Stimulated activated CD8-positive, alpha-beta memory T cell treated with anti-CD3 and anti-CD28 coated beads, Interleukin-7, amount 100 ng/mL, for 24 hours (primary cell): ENCODE data around the gene NFKB1.
"Not testable (repeated sequence)": the region's sequence is repeated elsewhere in the genome, so short reads cannot be mapped to it uniquely, and the experiment has no call there.

Experiments used
- DNase-seq: peaks from one replicate; pipeline ENCODE4 v3.0.0-alpha.2; 2020; ENCODE audit warnings: low read depth

Gene NFKB1

DNA sequence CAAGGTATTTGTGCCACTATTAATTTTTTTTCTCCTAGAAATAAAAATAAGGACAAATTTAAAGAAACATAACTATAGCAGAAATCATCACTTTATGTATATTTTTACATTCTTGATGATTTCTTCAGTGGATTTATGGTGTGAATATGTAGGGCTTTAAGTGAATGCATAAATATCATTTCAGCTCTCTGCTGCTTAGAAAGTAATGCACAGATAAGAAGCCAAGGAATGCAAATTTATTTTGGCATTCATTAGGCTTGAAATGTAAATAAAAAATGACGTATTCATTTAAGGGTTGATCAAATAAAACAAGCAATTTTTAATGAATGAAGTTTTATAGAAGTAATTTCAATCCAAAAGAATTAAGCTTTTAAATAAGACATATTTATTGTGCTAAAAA lies 66.3 kb downstream of the NFKB1 start:
- no peak for DNase-seq

DNA sequence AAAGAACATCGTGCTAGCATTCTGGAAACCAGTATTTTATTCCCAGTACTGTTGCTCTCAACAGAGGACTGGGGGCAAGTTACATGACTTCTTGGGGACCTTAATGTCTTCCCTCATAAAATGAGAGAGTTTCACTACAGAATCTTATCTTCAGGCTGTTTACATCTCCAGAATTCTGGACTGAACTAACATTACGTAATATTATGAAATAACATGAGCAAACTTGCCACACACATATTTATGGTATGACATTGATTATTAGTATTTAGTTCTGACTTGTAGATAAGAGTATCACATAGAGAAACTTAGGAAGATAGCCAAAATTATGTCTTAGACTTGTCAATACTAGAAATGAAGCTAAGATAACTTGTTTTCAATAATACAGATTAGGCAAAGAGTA lies 68.0 kb downstream of the NFKB1 start:
- no peak for DNase-seq

DNA sequence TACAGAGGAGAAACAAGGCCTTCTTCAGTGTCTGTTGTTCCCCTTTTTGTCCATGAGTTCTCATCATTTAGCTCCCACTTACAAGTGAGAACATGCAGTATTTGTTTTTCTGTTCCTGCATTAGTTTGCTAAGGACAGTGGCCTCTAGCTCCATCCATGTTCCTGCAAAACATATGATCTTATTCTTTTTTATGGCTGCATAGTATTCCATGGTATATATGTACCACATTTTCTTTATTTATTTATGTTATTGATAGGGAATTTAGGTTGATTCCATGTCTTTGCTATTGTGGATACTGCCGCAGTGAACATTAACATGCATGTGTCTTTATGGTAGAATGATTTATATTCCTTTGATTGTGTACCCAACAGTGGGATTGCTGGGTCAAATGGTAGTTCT lies 69.1 kb downstream of the NFKB1 start:
- not testable (repeated sequence) for DNase-seq

DNA sequence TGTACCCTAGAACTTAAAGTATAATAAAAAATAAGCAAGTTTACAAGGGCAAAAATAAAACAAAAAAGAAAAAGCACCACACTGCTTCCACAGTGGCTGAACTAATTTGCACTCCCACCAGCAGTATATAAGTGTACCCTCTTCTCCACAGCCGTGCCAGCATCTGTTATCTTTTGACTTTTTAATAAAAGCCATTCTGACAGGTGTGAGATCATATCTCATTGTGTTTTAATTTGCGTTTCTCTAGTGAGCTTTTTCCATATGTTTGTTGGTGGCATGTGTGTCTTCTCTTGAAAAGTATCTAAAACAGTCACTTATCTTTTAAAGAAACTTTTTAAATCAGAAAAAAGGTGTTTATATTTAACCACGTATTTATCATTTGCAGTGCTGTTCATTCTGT lies 71.3 kb downstream of the NFKB1 start:
- no peak for DNase-seq

DNA sequence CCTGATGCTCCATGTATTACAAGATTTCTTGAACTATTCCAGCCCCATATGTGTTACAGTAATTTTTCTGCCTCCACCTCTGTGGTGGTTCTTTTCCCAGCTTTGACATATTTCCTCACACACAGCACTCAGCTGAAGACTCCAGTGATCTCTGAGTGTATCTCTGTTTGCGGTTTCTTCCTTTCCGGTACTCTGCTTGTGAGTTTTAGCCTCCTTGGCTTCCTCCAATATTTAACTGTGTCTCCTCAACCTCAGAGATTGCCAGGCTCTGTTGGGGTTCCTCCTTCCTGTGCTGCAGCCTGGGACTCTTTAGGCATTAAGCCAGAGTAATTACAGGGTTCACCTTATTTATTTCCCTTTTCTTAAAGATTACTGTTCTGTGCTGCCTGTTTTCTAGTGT lies 73.2 kb downstream of the NFKB1 start:
- no peak for DNase-seq

DNA sequence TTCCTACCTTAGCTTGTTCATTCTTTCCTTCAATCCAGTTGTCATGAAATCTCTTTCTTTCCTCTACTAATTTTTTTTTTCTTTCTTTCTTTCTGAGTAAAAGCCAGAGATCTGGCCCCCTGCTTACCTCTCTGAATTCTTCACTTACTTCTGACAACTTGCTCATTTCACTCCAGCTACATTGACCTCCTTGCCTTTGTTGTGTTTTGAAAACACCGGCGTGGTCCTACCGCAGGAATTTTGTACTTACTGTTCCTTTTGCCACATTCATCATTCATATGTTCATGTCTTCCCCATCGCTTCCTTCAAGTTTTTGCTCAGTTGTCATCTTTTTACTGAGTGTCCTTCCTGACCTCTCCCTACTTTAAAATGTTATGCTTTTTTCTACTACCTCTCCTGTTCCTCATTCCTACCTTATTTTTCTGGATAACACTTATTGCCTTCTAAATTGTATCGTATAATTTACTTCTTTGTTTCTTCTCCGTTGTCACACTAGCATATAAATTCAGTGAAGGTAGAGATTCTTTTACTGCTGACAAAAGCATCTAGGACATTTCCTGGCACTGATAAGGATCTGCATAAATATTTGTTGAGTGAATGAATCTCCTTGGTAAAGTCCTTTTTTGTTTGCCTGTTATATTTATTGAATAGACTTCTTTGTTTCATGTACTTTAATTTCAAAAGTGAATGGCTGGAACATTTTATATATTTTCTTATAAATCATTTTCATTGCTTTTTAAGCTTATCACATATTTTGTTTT lies 74.4 kb downstream of the NFKB1 start:
- DNase-seq: no peak

DNA sequence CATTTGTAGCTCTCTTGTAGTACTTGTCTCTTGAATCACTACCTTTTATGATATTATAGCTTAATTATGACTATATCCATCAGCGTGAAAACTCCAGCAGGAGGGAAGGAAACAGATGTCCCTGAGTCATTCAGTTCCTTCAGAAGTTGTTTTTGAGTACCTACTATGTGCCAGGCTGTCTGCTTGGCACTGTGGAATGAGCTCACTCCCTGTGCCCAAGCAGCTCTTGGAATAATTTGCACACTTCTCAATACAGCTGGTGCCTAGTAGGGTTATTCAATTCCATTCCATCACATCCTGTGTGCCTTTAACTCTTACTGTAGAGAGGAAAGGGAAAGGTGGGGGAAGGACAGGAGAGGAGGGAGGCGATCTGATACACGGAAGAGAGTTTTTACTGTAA lies 77.1 kb downstream of the NFKB1 start:
- DNase-seq: no peak

DNA sequence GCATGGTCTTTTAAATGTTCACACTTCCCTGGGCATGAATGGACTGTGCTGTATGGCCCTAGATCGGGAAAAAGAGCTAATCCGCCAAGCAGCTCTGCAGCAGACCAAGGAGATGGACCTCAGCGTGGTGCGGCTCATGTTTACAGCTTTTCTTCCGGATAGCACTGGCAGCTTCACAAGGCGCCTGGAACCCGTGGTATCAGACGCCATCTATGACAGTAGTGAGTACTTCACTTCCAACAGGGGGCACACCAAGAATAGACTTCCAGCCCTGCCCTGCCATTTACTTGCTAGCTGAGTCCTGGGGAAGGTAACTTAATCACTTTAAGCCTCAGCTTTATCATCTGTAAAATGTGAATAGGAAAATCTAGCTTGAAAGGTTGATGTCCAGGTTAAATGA lies 77.7 kb downstream of the NFKB1 start:
- DNase-seq: no peak

DNA sequence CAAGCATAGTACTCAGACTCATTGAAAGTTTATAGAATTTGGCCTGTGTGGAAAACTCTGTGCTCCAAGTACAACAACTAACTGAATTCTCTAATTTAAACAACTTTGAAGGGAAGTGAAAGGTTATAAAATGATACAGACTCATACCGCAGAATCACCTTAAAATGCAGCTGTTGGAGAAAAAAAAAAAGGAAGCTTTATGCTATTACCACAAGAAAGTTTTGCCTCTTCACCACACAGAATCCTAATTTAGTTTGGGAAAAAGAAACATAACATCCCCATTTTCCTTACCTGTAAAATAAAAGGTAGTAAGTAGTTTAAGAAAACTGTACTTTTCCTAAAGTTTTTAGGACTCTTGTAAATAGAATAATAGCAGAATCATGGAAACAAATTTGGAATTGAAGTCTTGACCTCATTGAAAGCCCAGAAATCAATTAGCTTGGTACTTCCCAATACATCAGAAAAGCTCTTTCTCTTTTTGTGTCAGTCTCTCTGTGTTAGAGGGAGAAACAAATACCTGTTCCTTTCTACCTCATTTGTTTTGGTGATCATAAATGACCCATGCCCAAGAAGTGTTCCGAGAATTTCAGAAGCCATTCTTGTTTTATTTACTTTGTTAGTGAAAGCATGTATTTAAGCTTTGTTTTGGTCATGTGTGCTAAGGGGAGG lies 78.8 kb downstream of the NFKB1 start:
- DNase-seq: no peak

DNA sequence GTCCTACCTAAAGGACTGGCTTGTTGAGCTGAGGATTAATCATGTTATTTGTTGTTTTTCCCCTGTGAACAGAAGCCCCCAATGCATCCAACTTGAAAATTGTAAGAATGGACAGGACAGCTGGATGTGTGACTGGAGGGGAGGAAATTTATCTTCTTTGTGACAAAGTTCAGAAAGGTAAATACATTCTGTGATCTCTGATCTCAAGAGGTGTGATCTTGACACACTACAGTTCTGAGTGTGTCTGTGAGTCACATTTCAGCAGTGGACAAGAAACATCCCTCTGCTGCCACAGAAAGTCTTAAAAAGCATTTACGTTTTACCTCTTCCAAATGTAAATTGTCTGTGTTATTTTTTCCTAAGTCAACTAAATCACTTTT lies 79.3 kb downstream of the NFKB1 start:
- no peak for DNase-seq

DNA sequence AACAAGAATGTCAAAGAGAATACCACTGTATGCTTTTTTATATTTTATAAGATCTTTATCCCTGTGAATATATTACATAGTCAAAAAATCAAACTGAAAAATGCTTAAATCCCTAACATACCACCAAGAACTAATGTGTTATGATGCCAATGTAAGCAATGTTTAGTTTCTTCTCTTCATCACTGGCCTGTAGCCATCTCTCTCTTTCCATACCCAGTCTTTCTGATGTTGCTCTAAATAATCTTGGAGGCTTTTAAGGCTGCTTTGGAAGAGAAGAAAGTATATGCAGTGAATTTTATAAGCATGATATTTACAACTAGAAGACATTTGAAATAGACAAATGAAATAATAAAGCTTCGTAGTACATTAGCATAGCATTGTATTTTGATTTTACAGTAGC lies 82.9 kb downstream of the NFKB1 start:
- DNase-seq: no peak

DNA sequence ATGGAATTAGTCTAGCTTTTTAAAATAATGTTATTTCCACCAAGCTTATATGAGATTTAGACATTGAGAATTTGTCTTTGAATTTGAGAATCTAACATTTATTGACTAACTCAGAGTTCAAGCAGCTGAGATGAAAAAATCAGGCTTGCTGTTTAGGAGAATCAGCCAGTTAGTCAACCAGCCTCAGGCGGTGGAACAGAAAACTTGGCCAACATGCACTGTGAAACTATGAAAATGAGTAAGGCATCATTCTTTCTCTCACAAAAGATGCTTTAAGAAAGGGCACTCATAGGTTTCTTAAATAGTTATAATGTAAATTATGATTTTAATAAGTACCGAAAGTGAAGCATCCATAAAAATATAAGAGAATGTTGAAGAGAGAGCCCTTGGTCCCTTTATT lies 84.2 kb downstream of the NFKB1 start:
- no peak for DNase-seq

DNA sequence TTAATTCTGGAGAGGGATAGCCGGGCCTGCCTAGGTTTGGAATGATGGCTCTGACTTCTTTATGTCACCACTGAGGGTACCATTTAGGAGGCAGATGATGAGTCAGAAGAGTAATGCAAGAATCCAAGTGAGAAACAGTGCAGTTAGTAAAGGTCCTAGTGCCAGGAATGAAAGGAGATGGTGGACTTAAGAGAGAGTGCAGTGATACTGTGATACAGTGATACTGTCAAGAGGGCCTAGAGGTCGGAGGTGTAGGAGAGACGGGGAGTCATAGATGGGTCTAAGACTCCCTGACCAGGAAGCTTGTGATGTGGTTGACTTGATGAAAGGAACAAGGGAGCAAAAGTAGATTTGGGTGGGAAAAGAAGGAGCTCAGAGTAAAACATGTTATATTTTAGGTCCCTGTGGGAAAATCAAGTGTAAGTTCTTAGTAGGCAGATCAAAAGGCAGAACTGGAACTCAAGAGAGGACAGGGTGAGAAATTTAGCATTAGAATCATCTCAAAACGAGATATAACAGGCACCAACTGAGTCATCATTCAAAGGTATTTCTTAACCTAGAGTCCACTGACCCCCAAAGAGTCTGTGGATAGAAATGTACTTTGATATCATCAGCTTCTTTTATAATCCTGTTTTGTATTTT lies 85.0 kb downstream of the NFKB1 start:
- DNase-seq: no peak

DNA sequence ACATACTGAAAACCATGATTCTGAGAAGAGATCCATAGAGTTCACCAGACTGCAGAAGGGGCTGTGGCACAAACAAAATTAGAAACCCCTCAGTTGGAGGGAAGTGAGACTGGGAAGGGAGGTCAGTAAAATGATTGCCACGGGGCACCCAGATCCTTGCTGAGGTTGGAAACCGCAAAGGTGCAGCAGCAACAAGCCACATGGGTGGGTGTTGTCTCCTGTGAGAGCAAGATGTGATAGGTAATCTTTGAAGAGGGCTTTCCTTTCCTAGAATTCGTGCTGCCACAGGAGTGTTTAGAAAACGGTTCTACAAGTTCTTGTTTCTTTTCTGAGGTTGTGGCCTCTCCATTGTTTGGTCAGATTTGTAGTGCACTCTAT lies 85.5 kb downstream of the NFKB1 start:
- no peak for DNase-seq

DNA sequence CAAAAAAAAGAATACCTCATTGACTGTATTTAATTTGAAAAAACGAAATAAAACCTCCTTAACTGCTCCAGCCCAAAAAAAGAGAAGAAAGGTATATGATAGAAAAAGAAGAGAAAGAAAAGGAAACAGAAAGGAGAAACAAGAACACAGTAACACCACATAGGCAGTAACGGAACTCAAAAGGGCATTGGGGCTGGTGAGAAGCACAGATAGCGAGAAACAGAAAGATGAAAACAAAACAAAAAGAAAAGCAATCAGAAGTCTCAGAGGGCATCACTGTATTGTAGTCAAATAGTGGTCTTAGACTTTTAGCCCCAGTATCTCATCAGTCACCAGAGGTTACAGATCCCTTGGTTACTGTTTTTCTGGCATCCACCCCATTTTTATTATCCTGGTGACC lies 88.6 kb downstream of the NFKB1 start:
- DNase-seq: no peak

DNA sequence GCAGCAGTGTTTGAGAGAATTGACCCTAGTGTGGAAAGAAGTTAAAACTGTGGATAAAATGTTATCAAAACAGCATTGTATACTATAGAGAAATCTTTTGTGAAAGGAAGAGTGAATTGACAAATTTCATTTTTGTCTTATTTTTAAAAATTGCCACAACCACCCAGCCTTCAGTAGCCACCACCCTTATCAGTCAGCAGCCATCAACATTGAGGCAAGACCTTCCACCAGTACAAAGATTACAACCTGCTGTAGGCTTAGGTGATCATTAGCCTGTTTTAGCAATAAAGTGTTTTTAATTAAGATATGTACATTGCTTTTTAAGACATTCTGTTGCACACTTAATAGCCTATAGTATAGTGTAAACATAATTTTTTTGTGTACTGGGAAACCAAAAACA lies 91.1 kb downstream of the NFKB1 start:
- no peak for DNase-seq

DNA sequence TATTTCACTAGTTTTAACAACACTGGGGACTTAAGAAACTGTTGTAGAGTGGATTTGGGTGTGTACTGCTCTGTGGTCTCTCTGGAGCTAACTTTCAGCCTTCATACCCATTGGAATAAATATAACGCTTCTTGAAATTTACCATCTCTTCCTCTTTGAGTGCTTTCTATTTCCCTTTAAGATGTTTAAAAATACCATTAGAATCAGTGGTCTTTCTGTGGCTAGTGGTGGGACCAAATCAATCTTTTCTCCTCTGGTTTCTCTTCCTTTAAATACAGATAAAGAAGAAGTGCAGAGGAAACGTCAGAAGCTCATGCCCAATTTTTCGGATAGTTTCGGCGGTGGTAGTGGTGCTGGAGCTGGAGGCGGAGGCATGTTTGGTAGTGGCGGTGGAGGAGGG lies 92.0 kb downstream of the NFKB1 start:
- no peak for DNase-seq

DNA sequence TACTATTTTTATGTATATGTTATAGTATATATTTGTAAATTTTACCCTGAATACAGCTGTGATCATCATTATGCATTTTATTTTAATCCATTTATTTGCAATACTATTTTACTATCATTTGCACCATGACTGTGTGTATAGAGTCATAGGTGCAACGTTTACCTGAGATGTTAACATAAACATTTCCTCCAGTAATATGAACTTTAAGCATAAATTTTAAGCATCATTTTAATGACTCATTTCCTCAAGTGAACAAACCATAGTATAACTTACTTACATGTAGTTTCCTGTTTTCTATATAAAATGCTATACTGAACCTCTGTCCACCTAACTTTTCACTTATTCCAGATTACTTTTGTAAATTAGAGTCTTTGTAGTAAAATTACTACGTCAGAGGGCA lies 92.8 kb downstream of the NFKB1 start:
- no peak for DNase-seq

DNA sequence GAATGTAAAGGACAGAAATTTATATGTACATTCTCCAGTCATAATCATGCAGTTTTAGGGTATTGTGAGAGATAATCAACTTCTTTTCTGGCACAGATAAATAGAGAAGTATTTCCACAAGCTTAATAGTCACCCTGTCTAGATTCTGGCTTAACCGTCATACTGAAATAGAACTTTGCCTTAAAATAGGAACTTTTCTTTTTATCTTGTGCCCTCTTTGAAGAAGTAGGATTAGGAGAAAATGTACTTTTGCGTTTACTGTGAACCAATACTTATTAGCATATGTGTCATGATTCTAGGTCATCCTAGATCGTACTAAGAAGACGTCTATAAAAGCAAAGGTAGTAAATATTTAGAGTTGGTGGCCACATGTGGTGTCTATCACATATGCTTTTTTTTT lies 95.4 kb downstream of the NFKB1 start:
- no peak for DNase-seq

DNA sequence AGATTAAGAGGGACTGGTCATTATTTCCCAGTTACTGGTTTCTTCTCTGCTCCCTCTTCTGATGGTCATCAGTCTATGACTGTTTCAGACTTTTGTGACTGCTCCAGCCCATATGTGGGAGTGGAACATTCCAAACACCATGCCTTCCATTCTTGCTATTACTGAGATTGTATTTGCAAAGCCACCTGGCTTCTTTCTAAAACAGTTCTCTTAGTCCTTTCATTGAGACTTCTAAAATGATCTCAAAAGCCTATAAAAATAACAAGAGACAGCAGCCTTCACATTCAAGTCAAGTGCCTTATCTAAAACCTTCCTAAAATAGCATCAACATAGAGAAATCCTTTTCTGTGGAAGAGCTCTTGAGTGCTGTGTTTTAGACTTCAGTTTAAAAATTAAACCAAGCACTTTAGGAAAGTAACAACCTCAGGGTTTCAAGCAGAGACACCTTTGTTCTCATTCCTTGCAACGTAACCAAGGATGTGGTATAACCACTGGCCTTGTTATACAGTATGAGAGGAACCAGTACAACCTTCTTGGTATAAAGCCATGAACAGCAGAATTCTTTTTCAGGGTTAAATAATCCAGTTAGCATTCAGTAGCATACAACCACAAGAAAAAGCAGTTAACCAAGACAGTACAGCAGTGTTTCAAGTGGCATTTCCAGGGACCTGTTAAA lies 97.1 kb downstream of the NFKB1 start:
- DNase-seq: no peak

DNA sequence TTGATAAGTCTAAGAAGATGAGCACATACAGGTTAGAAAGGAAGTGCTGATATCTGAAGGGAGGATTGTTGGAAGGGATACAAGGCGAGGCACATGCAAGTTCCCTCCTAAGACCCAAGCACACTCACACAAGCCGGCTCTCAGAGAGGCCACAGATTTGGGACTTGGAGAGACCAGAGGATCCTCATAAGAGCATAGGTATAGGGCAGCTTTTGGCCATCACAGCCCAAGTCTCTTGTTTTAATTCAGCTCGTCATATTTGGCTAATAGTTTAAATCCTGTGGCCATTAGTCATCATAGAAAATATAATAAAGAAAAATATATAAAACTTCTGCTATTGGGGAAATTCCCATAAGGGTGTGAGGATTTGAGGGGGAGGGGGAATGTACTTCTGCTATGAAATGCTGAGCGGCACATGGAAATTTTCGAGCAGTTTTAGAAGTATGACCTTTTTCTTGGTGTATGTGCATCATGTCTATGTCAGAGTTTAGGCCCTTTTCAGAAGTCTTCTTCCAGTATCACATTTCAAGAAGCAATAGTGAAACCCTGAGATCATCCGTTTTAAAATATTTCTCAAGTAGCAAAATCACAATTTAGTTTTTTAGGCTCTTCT lies 97.7 kb downstream of the NFKB1 start:
- no peak for DNase-seq

DNA sequence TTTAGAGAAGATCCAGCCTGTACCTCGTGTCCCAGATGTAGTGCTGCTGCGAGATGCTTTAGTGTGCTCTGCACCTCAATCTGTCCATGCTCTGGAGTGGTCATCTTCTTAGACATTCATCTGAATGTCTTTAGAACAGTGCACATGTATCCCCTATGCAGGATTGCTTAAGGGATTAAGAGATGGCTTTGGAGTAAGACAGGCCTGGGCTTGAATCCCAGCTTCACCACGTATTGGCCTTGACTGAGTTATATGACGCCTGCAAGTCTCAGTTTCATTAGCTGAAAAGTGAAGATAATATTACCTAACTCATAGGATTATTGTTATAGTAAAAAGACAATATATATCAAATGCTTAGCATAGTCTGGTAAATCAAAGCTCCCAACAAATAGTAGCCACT lies 98.3 kb downstream of the NFKB1 start:
- DNase-seq: no peak

DNA sequence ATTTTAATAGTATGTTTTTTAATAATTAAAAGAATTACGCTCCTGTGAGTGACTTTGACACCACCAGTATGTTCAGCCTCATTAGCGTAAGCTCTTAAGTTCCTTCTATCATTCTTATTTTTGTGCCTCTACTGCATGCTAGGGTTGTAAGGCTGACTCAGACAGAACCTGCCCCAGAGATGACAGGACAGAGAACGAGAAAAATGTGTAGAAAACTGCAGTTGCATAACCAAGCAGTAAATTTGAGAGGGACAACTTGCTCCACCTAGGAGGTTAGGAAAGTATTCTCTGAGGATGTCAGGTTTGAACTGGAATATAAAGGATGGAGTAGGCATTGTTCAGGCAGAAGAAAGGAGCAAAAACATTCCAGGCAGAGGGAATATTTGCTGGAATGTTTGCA lies 98.7 kb downstream of the NFKB1 start:
- no peak for DNase-seq
